HG03571 (cell line): ENCODE measurements around the gene ATP2A1.

ENCODE experiments used
- ATAC-seq: cut with Tn5 transposase; IDR thresholded peaks from one replicate; pipeline ENCODE4 v1.9.1; 2021; ENCODE audit not compliant: unreplicated experiment

Gene ATP2A1

DNA sequence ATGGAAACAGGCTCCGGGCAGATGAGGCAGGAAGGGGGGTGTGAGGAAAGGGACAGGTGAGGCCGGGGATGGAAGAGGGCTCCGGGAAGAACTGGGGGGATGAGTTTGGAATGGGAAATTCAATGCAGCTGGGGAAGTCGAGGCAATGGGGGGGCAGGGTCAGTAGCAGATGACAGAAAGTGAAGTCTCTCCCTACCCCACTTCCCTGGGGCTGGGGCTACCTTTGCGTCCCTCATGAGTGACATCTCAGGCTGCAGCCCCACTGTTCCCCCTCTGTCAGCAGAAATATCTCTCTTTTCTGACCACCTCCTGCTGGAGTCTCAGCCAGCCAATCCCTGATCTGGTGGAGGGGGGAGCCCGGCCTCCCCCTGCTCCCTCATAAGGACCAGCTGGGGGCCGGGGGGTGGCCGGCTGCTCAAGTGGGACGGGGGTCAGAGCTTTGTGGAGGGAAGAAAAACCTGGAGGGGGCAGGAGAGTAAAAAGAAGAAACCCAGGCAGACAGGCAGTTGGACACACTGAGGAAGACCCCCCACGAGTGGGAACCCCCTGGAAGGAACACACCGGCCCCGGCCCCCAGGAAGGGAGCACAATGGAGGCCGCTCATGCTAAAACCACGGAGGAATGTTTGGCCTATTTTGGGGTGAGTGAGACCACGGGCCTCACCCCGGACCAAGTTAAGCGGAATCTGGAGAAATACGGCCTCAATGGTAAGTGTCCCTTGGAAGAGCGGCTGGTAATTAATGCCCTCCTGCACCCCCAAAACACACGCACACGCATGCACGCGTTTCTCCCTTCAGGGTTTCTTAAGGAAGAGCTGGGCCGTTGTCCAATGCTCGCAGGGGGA lies at the start of gene ATP2A1:
Gene ATP2A1 (plus strand): TSS at position 406 of the 844 bp plus-strand sequence. CDS start 184 bp downstream, at position 590.
- ATAC-seq = no peak

DNA sequence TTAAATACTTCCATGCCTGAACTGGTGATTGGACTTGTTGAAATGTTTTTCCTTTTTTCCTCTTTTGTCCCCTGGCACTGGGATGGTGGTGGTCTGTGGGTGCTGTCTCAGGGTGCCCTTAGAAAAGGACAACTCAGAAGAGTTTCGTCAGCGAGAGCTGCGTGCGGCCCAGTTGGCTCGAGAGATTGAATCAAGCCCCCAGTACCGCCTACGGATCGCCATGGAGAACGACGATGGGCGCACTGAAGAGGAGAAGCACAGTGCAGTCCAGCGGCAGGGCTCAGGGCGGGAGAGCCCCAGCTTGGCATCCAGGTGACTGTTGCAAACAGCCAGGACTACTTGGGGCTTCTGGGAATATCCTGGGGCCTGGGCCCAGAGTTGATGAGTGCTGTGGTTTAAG lies 48.5 kb upstream of the ATP2A1 start:
- no peak for ATAC-seq

DNA sequence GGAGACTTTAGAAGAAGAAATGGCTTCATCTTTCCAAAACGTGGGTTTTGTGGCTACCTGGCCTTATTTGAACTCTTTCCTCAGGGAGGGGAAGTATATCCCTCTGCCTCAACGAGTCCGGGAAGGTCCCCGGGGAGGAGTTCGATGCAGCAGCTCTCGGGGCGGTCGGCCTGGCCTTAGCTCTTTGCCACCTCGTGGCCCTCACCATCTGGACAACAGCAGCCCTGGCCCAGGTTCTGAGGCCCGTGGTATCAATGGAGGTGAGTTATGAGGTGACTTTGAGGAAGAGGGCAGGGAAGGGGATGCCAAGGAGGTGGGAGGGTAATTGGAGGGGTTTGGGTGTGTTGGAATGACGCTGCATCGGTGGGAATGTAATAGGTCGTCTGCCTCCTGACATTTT lies 47.8 kb upstream of the ATP2A1 start:
- no peak for ATAC-seq

DNA sequence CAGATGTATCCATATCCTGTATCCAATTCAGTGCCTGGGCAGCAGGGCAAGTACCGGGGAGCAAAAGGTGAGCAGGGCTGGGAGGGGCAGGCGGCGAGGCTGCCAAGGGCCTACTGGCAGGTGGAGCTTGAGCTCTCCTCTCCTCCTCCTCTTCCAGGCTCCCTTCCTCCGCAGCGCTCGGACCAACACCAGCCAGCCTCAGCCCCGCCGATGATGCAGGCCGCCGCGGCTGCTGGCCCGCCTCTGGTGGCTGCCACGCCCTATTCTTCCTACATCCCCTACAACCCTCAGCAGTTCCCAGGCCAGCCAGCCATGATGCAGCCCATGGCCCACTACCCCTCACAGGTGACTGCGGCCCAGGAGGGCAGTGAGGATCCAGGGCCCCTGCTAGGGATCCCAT lies 43.9 kb upstream of the ATP2A1 start:
- ATAC-seq = no peak

DNA sequence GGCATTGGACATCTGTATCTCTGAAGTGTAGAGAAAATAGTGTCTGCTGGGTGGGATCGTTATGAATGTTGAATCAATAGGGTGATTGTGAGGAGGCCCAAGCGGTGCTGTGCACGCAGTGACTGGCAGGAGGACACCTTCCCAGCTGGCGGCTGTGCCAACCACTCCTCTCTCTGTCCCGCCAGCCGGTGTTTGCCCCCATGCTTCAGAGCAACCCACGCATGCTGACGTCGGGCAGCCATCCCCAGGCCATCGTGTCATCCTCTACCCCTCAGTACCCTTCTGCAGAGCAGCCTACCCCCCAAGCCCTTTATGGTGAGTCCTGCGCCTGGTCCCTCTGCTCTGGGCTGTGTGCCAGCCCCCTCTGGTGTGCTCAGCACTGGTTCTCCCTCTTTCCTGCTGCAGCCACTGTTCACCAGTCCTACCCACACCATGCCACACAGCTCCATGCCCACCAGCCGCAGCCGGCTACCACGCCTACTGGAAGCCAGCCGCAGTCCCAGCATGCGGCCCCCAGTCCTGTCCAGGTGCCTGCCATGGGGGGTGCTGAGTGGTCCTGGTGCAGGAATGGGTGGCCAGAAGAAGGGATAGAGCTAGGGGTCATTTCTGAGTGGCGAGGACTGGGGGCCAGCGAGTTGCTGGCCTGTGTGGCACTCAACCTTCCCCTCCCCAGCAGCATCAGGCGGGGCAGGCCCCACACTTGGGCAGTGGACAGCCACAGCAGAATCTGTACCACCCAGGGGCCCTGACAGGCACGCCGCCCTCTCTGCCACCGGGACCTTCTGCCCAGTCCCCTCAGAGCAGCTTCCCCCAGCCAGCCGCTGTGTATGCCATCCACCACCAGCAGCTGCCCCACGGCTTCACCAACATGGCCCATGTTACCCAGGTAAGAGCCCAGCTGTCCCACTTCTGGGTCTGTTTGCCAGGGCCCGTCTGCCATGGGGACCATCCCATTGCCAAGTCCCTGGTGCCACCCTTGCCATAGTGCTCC lies 43.1 kb upstream of the ATP2A1 start:
- ATAC-seq = no peak

DNA sequence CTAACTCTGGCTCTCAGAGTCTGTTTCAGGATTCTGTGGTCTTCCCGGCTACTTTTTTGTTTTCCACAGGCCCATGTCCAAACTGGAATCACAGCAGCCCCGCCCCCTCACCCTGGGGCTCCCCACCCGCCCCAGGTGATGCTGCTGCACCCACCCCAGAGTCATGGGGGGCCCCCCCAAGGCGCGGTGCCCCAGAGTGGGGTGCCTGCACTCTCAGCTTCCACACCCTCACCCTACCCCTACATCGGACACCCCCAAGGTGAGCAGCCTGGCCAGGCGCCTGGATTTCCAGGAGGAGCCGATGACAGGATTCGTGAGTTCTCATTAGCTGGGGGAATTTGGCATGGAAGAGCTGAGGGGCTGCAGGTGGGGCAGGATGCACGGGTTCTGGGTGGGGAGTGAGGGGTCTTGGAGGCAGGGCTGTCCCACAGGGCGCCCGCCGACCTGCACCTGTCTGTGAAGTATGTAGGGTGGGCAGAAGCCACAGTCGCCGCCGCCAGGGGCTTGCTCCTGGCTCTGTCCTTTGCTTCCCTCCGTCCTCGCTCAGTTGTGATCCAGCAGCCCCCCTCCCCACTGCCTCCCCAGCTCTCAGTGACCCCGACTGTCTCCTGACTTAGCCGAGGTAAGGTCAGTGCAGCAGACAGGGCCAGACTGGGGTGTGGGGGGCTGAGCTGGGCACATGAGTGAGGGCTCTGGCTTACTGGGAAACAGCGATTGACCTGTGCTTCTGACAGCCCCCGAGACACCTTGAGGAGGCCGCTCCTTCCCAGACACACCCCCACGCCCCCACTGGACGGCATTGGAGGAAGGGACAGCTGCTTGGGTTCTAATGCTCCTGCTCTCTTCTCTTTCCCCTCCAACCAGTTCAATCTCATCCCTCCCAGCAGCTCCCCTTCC lies 42.2 kb upstream of the ATP2A1 start:
- no peak for ATAC-seq

DNA sequence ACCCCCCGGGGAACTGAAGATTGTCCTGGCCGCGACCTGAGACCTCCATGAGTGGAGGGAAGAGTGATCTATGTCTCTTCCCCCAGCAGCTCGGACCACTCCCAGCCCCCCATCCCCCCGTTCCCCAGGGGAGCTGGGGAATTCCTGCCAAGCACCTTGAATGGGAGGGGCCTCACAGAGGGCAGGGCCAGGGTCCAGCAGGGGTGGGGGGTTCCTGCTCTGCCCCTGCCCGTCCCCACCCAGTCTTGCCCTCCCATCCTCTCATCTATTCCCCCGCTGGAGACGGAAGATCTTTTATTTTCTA lies 41.6 kb upstream of the ATP2A1 start:
- ATAC-seq = no peak

DNA sequence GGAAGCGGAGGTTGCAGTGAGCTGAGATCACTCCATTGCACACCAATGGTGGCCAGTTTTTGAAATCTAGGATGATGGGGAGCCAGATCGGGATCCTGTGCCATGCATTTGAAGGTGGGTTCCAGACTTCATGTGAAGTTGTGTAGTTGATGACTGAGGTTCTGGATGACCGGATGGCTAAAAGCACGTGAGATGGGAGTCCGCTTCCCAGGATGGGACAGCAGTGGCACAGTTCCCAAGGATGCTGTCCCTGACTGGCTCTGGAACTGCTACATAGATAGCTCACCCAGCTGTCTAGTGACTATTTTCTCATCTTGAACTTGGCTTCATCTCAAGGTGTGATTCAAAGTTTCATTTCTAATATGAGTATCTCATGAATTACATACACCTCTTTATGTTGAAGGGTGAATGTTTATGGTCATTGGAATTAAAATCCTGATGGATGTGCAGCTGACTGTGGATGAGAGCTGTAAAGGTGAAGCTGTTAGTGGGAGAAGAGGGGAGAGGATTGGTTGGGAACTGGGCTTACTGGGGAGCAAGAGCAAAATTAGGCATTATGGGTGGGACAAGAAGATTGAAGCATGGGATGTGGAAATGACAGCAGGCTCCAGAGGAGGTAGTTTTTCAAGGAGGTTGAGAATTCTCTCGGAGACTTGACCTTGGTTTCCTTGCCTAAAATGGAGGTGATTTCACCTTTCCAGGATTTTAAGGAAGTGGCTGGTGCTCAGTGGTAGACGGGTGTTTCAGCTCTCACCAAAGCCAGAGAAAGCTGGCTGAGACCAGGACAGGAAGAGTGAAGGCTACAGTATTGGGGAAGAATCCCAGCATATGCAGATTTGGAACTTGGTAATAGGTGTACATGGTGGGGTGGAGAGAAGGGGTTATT lies 40.4 kb upstream of the ATP2A1 start:
- no peak for ATAC-seq

DNA sequence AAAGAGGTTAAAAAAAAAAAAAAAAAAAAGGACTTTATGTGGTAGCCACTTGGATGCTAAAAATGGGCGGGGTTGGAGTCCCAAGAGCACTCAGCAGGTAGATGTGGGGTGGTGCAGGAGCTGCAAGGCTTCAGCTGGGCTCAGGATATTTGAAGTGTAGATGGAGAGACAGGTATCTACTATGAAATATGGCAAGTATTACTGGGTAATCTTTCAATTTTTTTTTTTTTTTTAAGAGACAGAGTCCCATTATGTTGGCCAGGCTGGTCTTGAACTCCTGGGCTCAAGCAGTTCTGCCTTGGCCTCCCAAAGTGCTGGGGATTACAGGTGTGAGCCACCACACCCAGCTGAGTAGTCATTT lies 39.8 kb upstream of the ATP2A1 start:
- ATAC-seq = no peak

DNA sequence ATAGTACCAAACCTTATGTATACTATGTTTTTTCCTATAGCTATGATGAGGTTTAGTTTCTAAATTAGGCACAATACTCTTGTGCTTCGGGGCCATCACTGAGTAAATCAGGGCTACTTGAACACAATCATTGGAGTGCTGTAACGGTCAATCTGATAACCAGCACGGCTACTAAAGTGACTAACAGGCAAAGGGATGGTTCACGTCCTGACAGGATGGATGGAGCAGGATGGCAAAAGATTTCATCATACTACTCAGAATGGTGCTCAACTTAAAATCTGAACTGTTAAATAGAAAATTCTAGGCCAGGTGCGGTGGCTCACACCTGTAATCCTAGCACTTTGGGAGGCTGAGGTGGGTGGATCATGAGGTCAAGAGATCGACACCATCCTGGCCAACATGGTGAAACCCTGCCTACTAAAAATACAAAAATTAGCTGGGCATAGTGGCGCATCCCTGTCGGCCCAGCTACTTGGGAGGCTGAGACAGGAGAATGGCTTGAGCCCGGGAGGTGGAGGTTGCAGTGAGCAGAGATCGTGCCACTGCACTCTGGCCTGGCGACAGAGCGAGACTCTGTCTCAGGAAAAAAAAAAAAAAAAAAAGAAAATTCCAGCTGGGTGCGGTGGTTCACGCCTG lies 39.2 kb upstream of the ATP2A1 start:
- ATAC-seq = no peak

DNA sequence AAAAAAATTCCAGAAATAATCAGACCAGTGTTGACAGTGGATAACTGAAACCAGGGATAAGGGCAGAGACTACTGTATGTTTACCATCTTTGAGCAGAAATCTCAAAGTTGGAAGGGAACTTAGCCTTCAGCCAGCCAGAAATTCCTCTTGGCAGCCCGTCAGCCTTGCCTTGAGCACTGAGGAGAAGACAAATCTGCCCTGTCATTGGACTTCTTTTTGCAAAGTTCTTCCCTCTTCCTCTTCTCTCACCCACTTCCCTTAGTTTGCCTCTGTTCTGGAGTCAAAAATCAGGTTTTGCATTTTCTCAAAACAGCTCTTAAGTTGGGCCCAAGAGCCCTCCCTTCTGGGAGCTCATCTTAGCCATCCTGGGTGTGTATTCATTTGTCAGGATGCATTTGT lies 38.4 kb upstream of the ATP2A1 start:
- no peak for ATAC-seq

DNA sequence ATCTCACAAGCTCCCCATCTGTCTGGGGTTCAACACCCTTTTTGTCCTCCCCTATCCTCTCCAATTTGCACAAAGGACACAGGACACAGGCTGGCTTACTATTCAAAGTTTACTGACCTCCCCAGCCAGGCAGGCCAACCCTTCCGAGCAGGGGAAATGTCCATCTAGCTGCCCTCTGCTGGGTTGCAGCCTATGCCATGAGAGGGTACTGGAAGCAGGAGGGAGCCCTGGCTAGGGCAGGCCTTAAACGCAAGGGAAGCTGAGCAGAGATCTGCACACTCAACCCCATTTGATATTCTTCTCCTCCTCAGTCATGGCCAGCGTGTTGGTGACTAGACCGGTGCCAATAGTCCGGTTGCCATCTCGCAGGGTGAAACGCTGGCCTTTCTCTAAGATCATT lies 35.6 kb upstream of the ATP2A1 start:
- no peak for ATAC-seq

DNA sequence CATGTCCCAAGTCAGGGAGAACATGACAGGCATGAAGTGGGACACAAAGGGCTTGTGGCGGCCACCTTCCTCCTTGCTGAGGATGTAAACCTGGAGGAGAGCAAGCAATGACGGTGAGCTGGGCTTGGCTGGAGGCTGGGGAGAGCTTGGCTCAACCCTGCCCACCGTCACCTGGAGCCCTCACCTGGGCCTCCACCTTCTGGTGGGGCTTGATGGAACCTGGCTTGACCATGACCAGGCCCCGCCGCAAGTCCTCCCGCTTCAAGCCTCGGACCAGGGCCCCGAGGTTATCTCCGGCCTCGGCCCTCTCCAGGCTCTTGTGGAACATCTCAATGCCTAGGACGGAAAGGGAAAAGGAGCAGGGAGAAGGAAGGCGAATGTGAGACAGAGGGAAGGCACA lies 34.5 kb upstream of the ATP2A1 start:
- no peak for ATAC-seq

DNA sequence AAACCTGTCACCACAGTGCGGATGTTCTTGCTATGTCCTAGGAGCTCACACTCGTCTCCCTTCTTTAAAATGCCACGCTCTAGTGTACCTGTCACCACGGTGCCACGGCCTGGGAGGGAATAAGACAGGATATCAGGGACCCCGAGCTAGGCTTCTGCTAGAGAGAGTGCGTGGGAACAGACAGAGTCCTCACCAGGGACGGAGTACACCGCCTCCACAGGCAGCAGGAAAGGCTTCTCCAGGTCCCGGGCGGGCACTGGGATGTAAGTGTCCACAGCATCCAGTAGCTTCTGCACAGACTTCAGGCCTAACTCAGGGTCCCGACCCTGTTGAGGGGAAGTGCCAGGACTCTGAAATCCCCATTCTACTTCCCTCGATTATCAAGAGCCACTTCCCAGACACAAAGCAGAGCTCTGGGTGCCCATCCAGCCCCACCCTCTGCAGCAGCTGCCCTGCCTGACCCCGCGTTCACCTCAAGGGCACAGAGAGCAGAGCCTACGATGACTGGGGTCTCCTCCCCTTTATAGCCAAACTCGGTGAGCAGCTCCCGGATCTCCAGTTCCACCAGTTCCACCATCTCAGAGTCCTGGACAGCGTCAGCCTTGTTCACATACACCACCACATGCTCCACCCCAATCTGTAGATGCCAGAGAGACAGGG lies 33.9 kb upstream of the ATP2A1 start:
- no peak for ATAC-seq

DNA sequence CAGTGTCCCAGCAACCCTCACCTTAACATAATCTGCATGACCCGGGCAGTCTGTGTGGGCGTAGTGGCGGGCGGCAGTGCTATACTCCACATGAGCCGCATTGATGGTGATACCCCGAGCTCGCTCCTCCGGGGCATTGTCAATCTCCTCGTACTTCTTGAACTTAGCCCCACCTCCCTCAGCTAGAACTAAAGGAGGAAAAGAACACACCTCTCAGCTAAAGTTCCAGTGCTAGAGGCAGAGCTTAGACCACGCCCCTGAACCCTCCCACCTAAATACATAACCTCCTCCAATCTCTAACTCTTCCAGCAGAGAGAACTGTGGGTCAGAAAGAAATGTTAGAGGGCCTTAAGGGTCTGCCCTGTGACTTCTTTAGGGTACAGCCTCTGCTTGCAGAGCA lies 33.0 kb upstream of the ATP2A1 start:
- ATAC-seq = no peak

DNA sequence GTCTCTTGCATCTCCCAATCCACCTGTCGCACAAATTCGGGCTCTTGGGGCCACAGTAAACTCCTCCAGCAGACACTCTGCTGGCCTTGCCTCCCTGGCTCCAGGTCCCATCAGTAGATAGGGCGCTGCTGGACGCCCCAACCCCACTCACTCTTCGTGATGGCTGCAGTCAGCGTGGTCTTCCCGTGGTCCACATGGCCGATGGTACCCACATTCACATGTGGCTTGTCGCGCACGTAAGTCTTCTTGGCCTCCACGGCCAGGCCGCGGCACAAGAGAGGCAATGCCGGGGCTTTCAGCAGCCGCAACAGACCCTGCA lies 32.6 kb upstream of the ATP2A1 start:
- ATAC-seq = no peak

DNA sequence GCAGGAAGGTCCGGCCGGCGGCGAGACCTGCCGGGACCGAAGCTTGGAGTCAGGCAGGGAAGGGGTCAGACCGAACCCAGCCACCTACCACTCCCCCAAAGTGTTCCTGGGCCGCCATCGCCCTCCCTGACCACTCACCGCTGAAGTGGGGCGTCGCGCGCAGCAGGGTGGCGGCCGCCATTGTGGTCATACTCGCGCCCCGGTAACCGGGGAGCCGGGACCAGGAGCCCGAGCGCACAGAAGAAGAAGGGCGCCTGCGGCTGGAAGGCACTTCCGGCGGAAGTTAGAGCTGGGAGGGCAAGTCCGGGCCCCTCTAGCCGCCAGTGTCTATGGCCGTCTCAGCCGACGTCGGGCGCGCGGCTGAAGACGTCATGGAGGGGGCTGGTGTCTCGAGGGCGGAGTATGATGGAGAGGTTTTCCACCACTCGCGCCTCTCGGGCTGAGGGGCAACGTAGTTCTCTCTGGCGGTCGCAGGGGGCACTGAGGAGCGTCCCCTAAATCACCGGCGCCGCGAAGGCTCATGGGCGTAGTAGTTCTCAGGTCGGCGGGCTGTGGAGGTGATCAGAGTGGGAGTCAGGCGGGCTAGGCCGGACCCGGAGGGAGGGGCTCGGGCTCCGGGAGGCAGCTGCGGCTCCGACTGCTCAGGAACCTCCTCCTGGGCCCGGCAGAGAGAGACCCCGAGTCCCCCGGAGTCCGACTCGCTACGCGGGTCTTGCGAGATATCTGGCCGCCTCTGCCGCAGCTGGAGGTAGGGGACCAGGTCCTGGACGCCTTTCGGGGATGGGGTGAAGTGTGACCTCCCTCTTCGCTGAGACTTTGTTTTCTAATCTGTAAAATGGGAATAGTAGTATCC lies 32.0 kb upstream of the ATP2A1 start, which contains the start of gene TUFM:
Gene TUFM (minus strand): TSS at position 269 of the 853 bp plus-strand sequence. CDS start 79 bp downstream, at position 190.
- peak; percentile 86 for ATAC-seq

DNA sequence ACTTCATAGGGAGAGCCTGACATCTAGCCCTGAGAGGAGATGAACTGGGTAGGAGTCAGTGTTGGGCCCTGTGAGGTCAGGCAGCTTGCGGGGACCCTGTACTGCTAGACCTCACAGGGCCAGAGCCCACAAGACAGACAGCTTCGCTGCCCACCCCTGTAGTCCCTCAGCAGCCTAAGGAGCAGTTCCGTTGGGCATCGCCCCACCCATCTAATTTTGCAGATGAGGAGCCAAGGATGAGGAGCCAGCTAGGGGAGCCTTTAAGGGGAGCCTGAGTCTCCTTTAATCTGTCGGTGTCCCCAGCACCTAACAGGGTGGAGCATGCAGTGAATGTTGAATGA lies 31.4 kb upstream of the ATP2A1 start:
- no peak for ATAC-seq
